Measurements from ENCODE around the gene INSC. TPM values are rescaled to one million over a fixed set of nuclear protein-coding genes. Genes with fewer than 3 reads are reported as not detected.

INSC gene
- total and polyA plus RNA-seq, 2 of the 13 experiments (the other 11 are each of a cell fraction or from before 2014, with no cell fraction given): 0.09 TPM; not detected in 1

DNA sequence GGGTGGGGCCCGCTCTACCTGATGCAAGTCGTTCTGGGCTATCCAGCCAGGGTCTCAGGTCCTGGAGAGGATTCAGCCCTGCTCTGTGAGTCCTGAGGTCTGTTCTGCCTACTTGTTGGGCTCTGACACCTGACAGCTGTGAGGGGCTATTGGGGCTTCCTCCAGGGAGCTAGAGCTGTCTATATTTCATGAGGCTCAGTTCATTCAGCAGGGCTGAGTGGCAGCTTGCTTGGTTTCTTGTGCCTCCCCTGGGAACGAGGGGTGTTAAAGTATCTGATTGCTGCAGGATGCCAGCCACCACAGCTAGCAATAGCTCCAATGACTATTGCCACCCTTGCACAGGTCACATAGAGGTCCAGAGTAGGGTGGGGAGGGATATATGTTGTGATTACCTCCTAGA, 26.7 kb downstream of the INSC start:
- POLR2A ChIA-PET: no interaction called here
- Histone ChIP-seq H3K27me3 (ENCODE audit: control insufficient read depth in 1 of 2, insufficient read depth in 2 of 2, low read length in 2 of 2) (no peaks in the 10 kb centered on the region), H3K4me1 (ENCODE audit: insufficient read depth, low read length) (0 out of 2 replicates have a peak, but pooled peaks cover 6% of the 10 kb centered on the region), H3K79me2 (ENCODE audit: insufficient read depth, low read length) (no peaks in the 10 kb centered on the region), H3K9me3 (ENCODE audit: low read length) (no peaks in the 10 kb centered on the region), H3K9ac (ENCODE audit: insufficient read depth, low read depth, low read length) (no peak overlapping the region), H2AFZ (ENCODE audit: low read length) (no peak overlapping the region), H3K4me2 (ENCODE audit: low read depth, low read length) (no peak overlapping the region), H3K36me3 (replicated peaks in 1 of 2; ENCODE audit: control insufficient read depth in 1 of 2, insufficient read depth in 2 of 2, low read length in 2 of 2) (no peaks in the 10 kb centered on the region), H4K20me1 (ENCODE audit: insufficient read depth, low read length) (no peaks in the 10 kb centered on the region), H3K4me3 (replicated peaks in 1 of 3; ENCODE audit: insufficient read depth in 1 of 3, low read depth in 2 of 3, low read length in 3 of 3) (no peak overlapping the region), H3K27ac (ENCODE audit: extremely low read length, insufficient read depth, low read length) (no peak overlapping the region)
- no peak for DNase-seq (ENCODE audit: low spot score)
- BruUV-seq (replicated peaks): no TSS peak
- WGBS (ENCODE audit: low lambda C conversion rate): 6% methylated on average over 3 of the region's 3 CpGs
- in situ Hi-C loops (cut with HindIII; ENCODE audit: extremely low pct_ligation_motif_present, low pct_unique_long_range_greater_than_20kb): no loop called here
- intact Hi-C loops (cut with micrococcal nuclease; ENCODE audit: unreplicated experiment): no loop called here
- no peak for FAIRE-seq
- CTCF ChIA-PET (ENCODE audit: low intra/inter-chr PET ratio, low total read pairs): no interaction called here
- no peak for ATAC-seq
- no peak for TF ChIP-seq SOX6 (IDR thresholded peaks at IDR 0.05)
- TF ChIP-seq SOX6 (CRISPR knock-in tag; IDR thresholded peaks at IDR 0.05): no peak
- TF ChIP-seq ZFAT (CRISPR knock-in tag; conservative IDR thresholded peaks at IDR 0.05): no peak
- TF ChIP-seq SSRP1 (CRISPR knock-in tag; IDR thresholded peaks at IDR 0.05): no peak
- TF ChIP-seq PRMT3 (CRISPR knock-in tag; IDR thresholded peaks at IDR 0.05; ENCODE audit: borderline replicate concordance, low read depth): no peak
- no peak for TF ChIP-seq ZSCAN9 (CRISPR knock-in tag; IDR thresholded peaks at IDR 0.05; ENCODE audit: borderline replicate concordance)
- no peak for TF ChIP-seq ZNF496 (CRISPR knock-in tag; IDR thresholded peaks at IDR 0.05; ENCODE audit: insufficient replicate concordance)
- no peak for TF ChIP-seq MLLT10 (CRISPR knock-in tag; IDR thresholded peaks at IDR 0.05)
- TF ChIP-seq MAFG (CRISPR knock-in tag; IDR thresholded peaks at IDR 0.05): no peak
- no peak for TF ChIP-seq KLF6 (CRISPR knock-in tag; IDR thresholded peaks at IDR 0.05)
- TF ChIP-seq MTF1 (CRISPR knock-in tag; IDR thresholded peaks at IDR 0.05): no peak
- no peak for TF ChIP-seq HOXA7 (CRISPR knock-in tag; IDR thresholded peaks at IDR 0.05)
- no peak for TF ChIP-seq HDAC2 (CRISPR knock-in tag; IDR thresholded peaks at IDR 0.05)
- no peak for TF ChIP-seq ZUFSP (CRISPR knock-in tag; IDR thresholded peaks at IDR 0.05; ENCODE audit: borderline replicate concordance)
- TF ChIP-seq ZNF263 (CRISPR knock-in tag; IDR thresholded peaks at IDR 0.05): no peak

Data from HepG2 (cell line).